HG03280 (cell line): ENCODE measurements around the gene TMEM61.

ENCODE experiments used
- ATAC-seq: cut with Tn5 transposase; IDR thresholded peaks from one replicate; pipeline ENCODE4 v1.9.1; 2021; ENCODE audit warnings: mild to moderate bottlenecking, moderate library complexity; ENCODE audit not compliant: unreplicated experiment

The TMEM61 gene

DNA sequence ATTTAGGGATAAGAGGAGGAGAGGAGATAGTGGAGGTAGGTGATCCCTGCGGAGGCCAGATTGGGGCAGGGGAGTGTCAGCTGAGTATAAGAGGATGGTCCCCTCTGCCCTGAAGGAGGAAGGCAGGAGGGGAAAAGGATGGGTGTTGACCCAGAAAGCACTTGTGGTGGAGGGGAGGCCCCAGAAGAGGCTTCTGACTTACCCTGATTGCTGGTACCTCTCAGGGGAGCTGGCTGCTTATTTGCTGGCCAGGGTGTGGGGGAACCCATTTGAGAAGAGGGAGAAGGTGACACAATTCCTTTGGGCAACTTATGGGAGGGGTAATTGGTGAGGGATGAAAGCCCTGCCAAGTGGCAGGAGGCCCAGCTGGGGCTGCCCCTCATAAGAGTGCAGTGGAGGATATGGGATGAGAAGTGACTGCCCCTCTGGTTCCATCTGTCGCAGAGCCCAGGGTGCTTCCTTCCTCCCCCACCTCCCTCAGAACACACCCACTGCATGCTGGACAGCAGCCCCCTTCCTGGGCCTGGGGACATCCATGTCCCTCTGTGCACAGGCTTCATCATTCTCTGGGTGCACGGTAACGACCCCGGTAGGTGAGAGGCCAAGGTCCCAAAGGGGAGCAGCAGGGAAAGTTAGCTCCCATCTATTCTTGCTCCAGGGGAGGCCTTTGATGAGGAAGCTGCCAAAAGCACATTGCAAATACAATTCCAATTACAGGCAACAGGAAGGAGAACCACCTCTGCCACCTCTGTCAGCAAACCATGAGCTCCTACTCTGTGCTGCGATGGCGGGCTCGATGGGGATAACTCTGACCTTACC is 57.5 kb downstream of the TMEM61 start:
- ATAC-seq = no peak

DNA sequence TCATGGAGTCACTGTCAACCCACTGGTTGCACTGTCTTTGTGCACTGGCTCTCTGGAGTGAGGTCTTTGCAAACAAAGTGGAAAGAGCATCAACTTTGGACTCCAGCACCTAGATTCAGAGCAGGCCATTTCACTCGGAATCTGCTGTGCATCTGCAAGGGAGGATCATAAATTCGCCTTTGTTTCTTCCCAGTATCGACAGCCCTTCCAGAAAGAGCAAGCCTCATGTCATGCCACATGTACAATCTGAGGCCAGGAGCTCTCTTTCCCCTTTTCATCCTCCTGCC is 58.1 kb downstream of the TMEM61 start:
- ATAC-seq = no peak

DNA sequence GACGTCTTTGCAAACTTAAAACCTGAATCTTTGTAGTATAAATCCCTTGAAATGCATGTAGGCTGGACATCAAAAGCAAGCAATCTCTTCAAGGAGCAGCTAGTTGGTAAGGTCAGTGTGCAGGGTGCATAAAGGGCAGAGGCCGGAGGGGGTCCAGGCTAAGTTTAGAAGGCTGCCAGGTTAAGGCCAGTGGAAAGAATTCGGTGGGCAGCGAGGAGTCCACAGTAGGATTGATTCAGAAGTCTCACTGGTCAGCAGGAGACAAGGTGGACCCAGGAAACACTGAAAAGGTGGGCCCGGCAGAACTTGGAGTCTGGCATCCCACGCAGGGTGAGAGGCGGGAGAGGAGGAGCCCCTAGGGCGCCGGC is 58.5 kb downstream of the TMEM61 start:
- no peak for ATAC-seq

DNA sequence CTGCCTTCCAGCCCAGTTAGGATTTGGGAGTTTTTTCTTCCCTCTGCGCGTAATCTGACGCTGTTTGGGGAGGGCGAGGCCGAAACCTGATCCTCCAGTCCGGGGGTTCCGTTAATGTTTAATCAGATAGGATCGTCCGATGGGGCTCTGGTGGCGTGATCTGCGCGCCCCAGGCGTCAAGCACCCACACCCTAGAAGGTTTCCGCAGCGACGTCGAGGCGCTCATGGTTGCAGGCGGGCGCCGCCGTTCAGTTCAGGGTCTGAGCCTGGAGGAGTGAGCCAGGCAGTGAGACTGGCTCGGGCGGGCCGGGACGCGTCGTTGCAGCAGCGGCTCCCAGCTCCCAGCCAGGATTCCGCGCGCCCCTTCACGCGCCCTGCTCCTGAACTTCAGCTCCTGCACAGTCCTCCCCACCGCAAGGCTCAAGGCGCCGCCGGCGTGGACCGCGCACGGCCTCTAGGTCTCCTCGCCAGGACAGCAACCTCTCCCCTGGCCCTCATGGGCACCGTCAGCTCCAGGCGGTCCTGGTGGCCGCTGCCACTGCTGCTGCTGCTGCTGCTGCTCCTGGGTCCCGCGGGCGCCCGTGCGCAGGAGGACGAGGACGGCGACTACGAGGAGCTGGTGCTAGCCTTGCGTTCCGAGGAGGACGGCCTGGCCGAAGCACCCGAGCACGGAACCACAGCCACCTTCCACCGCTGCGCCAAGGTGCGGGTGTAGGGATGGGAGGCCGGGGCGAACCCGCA is 59.1 kb downstream of the TMEM61 start, which contains the start of gene PCSK9:
PCSK9 (plus strand) TSS at position 207 of the 741 bp plus-strand sequence; CDS start at position 497, 290 bp downstream.
- ATAC-seq = no peak

DNA sequence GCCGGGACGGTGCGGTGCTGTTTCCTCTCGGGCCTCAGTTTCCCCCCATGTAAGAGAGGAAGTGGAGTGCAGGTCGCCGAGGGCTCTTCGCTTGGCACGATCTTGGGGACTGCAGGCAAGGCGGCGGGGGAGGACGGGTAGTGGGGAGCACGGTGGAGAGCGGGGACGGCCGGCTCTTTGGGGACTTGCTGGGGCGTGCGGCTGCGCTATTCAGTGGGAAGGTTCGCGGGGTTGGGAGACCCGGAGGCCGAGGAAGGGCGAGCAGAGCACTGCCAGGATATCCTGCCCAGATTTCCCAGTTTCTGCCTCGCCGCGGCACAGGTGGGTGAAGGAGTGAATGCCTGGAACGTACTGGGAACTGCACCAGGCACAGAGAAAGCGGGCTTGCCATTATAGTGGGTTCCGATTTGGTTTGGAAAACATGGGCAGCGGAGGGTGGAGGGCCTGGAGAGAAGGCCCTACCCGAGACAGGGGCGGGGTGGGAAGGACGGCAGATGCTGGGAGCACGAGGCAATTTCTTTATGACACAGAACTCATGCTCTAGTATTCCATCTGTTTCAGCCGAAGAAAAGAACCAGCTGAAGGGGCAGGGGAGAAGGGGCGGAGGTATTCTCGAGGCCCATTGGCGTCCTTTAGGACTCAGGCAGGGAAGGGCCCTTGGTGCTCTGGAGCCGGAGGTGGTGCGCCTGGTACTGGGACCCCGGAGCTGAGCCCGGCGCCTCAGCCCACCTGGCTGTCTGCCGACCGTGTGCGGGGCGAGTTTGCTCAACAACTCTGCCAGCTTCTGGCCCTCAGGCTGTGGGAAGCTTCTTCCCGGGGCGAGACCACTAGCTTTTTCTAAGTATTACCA is 59.9 kb downstream of the TMEM61 start:
- no peak for ATAC-seq

DNA sequence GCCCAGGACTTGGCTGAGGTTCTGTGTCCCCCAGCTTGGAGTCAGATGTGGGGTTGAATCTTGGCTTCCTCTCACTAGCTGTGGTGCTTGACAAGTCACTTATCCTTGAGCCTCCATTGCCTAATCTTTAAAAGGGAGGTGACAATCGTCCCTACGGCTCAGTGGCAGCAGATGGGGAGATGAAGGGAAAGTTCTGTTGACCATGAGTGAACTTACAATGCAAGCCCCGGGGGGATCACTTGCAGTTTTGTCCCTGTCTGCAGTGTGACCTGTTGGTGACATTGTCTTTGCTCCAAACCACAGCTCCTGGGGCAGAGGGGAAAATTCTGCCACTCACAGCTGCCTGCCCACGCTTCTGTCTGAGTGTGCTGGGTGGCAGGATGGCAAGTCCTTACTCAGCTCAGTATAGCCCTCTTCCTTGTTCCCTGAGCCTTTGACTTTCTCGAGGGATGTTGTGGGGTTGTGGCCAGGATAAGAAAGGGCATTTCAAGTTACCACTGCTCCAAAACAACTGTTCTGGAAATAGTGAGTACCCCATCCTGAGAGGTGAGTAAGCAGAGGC is 60.6 kb downstream of the TMEM61 start:
- ATAC-seq = no peak

DNA sequence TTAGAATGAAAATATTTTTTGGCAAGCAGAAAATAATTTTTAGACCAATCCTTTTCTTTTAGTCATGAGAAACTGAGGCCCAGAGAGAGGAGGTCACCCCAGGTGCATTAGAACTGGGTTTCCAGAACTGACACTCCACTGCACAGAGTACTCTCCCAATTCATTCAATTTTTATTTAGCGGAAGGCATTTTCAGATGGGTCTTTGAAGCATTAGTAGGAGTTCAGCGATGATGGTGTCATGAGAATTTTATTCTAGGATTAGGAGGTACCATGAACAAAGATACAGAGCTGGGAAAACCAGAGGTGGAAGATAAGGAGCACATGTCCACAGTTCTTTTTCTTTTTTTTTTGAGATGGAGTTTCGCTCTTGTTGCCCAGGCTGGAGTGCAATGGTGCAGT is 61.2 kb downstream of the TMEM61 start:
- no peak for ATAC-seq
